Activated gamma-delta T cell treated with anti-CD3 and anti-CD28 coated beads, Interleukin-2, amount 50 U/mL, for 16 hours (primary cell): ENCODE measurements around the gene MTHFD2L.
A peak's percentile ranks its signal among the peaks of the same experiment; 100 is the strongest.
"Not testable (repeated sequence)": the region's sequence is repeated elsewhere in the genome, so short reads cannot be mapped to it uniquely, and the experiment has no call there.

Experiments used
- DNase-seq: peaks from one replicate; pipeline ENCODE4 v3.0.0-alpha.2; 2020; ENCODE audit warnings: low read depth

The MTHFD2L gene

GRCh38 chr4:74157561-74158465, at the start of gene MTHFD2L:
Gene MTHFD2L (plus strand): TSS chr4:74158118. CDS start chr4:74158139, 21 bp downstream.
- DNase-seq: peak; percentile 69

DNA sequence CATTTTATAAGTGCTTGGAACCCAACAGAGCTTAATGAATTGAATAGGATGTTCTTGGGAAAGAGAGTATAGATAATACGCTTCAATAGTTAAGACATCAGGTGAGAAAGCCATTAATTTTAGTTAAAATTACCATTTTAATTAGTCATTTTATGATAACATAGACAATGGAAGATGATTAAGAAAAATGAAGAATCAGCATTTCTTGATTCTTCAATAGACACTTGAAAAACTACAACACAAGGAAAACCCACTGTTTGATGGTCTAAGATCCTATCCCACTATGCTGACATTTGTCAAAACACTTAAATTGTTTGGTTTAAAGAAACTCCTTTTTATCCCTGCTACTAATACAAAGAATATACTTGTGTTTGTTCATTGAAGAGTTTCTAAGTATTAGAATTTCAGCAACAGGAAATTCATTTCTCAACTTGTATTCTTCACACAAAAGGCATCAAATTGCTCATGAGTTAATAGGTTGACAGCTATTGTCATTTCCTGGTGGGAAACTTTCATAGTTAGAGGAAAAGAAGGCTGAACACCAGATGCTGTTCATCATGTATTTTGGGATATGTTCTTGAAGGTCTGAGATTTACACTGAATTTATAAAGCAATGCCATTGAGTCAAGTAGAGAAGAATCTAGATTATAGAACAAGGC, 49.3 kb upstream of the MTHFD2L start:
- no peak for DNase-seq

GRCh38 chr4:74109116-74109869, 48.6 kb upstream of the MTHFD2L start:
- no peak for DNase-seq

DNA sequence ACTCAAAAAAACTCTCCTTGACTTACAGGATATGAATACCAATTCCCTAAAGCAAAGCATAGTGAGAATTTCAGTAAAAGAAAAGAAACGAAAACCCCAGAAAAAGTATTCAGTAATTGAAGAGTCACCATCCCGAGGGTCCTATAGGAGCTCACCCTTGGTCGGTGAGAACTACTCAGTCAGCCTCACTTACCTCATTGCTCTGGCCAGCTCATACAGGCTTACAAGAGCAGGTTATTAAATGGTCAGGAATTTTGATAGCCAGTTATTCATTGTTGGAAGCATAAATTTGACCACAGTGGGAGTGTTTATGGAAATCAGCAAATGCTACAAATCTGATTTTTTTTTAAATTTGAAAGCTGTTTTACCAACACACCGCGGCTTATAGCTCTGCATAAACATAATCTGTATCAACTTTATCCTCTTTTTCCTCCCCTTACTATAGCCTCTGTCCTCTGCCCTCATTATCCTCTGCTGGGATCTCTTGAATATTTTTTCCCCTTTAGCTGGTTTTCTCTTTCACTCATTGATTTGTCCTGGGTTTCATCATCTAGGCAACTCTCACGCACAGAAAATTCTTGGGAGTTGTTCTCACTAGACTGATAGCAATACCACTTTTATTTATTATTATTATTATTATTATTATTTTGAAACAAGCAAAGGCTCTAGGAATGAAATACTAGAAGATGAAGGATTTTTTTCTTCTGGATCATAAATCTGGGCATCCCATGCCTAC, 47.9 kb upstream of the MTHFD2L start:
- no peak for DNase-seq

GRCh38 chr4:74110670-74111069, 47.2 kb upstream of the MTHFD2L start:
- no peak for DNase-seq

DNA sequence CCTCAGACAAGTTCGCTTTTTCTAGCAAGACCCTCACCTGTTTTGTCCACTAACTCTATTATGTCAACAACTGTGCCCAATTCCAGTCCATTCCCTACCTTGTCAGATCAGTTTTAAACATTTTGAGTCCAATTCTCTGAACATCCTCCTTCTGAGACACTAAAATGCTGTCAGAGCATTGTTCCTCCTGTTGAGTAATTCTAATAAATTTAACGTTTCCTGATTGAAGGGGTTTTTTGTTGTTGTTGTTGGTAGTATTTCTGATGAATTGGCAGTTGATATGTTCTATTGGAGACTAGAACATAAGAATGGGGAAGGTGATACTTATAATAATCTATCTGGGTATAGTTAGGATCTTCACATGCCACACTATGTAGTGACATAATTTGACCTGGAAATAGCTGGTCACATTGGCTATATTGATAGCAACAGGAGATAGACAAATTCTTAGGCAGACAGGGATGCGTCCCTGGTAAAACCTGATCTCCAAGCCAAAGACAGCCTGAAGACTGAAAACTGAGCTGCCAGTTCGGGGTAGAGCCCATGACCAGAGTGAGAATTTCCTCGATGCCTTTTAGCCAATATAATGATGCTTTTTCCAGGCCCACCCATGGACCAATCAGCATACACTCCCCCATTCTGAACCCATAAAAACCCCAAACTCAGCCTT, 46.5 kb upstream of the MTHFD2L start:
- no peak for DNase-seq

DNA sequence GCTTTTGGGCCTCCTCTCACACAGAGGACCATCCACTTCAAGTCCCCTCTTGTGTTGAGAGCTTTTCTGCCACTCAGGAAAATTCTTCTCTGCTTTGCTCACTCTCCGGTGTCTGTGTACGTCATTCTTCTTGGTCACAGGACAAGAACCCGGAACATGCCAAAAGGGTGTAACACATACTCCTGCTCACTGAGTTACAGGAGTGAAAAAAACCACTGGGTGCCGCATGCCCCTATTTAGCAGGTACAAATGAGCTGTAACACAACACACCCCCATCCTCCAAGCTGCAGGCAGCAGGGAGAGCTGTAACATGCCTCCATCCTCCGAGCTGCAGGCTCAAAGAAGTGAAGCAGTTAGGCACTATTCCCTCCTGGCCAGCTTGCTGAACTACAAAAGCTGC, 45.9 kb upstream of the MTHFD2L start:
- DNase-seq: no peak

- DNase-seq: no peak
Observed at GRCh38 chr4:74112399-74113105, 45.4 kb upstream of the MTHFD2L start.

DNA sequence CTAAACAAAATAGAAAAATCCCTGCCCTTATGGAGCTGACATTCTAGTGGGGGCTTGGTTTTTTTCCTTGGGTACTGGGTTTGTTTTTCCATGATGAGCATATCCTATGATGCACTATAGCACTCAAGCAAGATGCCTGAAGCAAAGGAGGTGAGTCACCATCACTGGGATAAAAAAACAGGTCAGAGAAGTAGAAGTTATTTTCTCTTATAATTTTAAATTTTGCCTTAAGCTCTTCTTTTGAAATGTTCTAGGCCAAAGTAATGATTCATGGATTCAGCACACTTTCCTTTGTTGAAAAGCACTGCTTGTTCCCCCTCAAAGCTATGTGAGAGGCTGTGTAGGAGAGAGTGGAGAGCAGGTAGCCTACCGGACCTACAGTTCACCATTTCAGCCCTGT, 43.7 kb upstream of the MTHFD2L start:
- no peak for DNase-seq

GRCh38 chr4:74117024-74117534, 40.8 kb upstream of the MTHFD2L start:
- no peak for DNase-seq

DNA sequence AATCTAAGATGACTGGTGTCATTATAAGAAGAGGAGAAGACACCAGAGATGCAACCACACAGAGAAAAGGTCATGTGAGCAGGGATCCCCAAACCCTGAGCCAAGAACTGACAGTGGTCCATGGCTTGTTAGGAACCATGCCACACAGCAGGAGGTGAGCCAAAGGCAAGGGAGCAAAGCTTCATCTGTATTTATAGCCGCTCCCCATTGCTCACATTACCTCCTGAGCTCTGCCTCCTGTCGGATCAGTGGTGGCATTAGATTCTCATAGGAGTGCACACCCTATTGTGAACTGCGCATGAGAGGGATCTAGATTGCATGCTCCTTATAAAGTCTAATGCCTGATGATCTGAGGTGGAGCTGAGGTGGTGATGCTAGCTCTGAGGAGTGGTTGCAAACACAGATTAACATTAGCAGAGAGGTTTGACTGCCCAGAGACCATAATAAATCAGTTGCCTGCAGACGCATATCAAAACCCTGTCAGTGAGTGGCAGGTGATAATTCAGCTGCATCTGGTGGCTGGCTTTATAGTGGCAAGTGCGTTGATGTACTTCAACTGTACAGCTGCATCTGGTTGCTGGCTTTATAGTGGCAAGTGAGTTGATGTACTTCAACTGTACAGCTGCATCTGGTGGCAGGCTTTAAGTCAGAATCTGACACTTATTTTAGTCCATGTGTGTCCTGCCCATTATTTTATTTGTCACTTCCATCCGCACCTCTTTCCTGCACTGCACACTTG, 39.1 kb upstream of the MTHFD2L start:
- no peak for DNase-seq

GRCh38 chr4:74120086-74120485, 37.8 kb upstream of the MTHFD2L start:
- DNase-seq: no peak

- DNase-seq: no peak
Observed at GRCh38 chr4:74121643-74122579, 36.0 kb upstream of the MTHFD2L start.

DNA sequence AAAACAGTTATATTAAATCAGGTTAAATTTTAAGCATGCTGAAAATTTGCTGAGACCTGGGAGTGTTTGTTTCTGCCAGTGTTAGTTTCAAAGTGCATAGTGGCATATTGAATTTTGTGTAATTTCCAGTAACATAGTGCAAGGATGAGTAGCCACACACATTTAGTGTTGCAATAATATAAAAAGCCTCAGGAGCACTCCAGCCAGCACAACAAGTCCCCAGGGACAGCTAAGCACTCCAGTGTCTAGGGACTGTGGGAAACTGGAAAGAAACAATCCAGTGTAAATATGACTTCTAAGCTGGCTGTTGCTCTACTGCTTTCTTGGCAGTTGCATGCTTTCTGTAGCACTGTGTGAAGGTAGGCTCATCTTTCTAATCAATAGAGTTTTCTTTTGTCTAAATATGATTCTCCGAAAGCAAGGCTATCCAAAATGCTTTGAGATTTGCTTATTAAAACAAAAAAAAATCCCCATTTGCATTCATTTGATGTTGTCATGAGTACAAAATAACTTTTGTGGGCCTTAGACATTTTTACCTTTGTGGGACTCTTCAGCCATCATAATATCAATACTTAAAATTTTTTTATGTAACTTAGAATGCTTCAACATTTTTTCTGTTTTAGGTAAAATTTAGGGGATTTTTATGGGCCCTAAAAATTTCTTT, 34.7 kb upstream of the MTHFD2L start:
- no peak for DNase-seq

DNA sequence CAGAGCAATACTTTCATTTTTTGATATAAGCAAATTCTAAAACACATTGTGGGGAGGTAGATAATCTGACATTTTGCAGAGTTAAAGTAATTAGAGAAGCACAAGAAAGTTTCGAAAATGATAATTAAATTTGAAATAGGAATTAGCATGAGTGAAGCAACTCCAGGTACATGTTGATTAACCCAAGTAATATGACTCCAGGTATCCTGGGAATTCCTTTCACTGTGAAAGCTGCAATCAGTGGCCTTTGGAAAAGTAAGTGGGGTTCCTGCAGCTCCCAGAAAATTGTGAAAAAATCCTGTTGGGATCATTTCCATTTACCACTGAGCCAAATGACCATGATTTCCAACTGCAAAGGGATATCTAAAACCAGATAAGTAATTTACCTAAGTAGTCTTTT, 32.9 kb upstream of the MTHFD2L start:
- DNase-seq: no peak

GRCh38 chr4:74127745-74128144, 30.2 kb upstream of the MTHFD2L start:
- no peak for DNase-seq

GRCh38 chr4:74130843-74131242, 27.1 kb upstream of the MTHFD2L start:
- not testable (repeated sequence) for DNase-seq

GRCh38 chr4:74132188-74132587, 25.7 kb upstream of the MTHFD2L start:
- not testable (repeated sequence) for DNase-seq
